Measurements from ENCODE around the gene COA8. TPM values are rescaled to one million over a fixed set of nuclear protein-coding genes. Genes with fewer than 3 reads are reported as not detected.

COA8 gene
- total and polyA plus RNA-seq, 2 of the 13 experiments (the other 11 are each of a cell fraction or from before 2014, with no cell fraction given): 10.9 to 25.1 TPM

GRCh38 chr14:103628221-103628683, 65.5 kb downstream of the COA8 start (continued):
- TF ChIP-seq CHD4 (IDR thresholded peaks at IDR 0.05; ENCODE audit: borderline replicate concordance, low read length) (no peak), HNF1A (IDR thresholded peaks at IDR 0.05; ENCODE audit: low read depth) (no peak), HNF1A (CRISPR knock-in tag; IDR thresholded peaks at IDR 0.05; ENCODE audit: borderline replicate concordance) (no peak), SOX5 (CRISPR knock-in tag; IDR thresholded peaks at IDR 0.05; ENCODE audit: borderline replicate concordance) (0 out of 2 replicates have a peak, but pooled peaks have one; percentile 12), ISX (CRISPR knock-in tag; conservative IDR thresholded peaks at IDR 0.05) (no peak; the same call in 1 of the 2 replicates), ZNF224 (CRISPR knock-in tag; IDR thresholded peaks at IDR 0.05) (no peak), ZFP36L1 (CRISPR knock-in tag; IDR thresholded peaks at IDR 0.05) (0 out of 2 replicates have a peak, but pooled peaks have one; percentile 38), ZNF430 (CRISPR knock-in tag; IDR thresholded peaks at IDR 0.05) (no peak), ZBTB38 (CRISPR knock-in tag; IDR thresholded peaks at IDR 0.05) (no peak), ZNF672 (CRISPR knock-in tag; IDR thresholded peaks at IDR 0.05) (no peak), ZBTB7A (CRISPR knock-in tag; IDR thresholded peaks at IDR 0.05) (no peak), HIVEP1 (CRISPR knock-in tag; IDR thresholded peaks at IDR 0.05) (no peak), NFIC (IDR thresholded peaks at IDR 0.05; ENCODE audit: low read length) (no peak), RFX5 (IDR thresholded peaks at IDR 0.05; ENCODE audit: low read depth, low read length) (no peak), ZFX (CRISPR knock-in tag; IDR thresholded peaks at IDR 0.05; ENCODE audit: low read depth) (peak; percentile 75; the same call in 1 of the 2 replicates), PITX1 (CRISPR knock-in tag; IDR thresholded peaks at IDR 0.05) (no peak), SETDB1 (CRISPR knock-in tag; IDR thresholded peaks at IDR 0.05; ENCODE audit: borderline replicate concordance) (no peak), CAMTA2 (CRISPR knock-in tag; IDR thresholded peaks at IDR 0.05; ENCODE audit: borderline replicate concordance) (no peak), CHCHD3 (CRISPR knock-in tag; IDR thresholded peaks at IDR 0.05) (no peak), RAD21 (CRISPR knock-in tag; IDR thresholded peaks at IDR 0.05) (no peak), KMT2B (CRISPR knock-in tag; IDR thresholded peaks at IDR 0.05) (no peak), ZNF879 (CRISPR knock-in tag; IDR thresholded peaks at IDR 0.05) (0 out of 2 replicates have a peak, but pooled peaks have one; percentile 43), POLR2A (IDR thresholded peaks at IDR 0.05; ENCODE audit: insufficient read depth in 1 of 2, low read depth in 2 of 2, low read length in 2 of 2) (peak; percentile 57 to 74)
- TF ChIP-seq, protein P1, sequence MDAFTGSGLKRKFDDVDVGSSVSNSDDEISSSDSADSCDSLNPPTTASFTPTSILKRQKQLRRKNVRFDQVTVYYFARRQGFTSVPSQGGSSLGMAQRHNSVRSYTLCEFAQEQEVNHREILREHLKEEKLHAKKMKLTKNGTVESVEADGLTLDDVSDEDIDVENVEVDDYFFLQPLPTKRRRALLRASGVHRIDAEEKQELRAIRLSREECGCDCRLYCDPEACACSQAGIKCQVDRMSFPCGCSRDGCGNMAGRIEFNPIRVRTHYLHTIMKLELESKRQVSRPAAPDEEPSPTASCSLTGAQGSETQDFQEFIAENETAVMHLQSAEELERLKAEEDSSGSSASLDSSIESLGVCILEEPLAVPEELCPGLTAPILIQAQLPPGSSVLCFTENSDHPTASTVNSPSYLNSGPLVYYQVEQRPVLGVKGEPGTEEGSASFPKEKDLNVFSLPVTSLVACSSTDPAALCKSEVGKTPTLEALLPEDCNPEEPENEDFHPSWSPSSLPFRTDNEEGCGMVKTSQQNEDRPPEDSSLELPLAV (CRISPR knock-in tag; conservative IDR thresholded peaks at IDR 0.05; ENCODE audit: low read depth): no peak
- TF ChIP-seq, protein P2, sequence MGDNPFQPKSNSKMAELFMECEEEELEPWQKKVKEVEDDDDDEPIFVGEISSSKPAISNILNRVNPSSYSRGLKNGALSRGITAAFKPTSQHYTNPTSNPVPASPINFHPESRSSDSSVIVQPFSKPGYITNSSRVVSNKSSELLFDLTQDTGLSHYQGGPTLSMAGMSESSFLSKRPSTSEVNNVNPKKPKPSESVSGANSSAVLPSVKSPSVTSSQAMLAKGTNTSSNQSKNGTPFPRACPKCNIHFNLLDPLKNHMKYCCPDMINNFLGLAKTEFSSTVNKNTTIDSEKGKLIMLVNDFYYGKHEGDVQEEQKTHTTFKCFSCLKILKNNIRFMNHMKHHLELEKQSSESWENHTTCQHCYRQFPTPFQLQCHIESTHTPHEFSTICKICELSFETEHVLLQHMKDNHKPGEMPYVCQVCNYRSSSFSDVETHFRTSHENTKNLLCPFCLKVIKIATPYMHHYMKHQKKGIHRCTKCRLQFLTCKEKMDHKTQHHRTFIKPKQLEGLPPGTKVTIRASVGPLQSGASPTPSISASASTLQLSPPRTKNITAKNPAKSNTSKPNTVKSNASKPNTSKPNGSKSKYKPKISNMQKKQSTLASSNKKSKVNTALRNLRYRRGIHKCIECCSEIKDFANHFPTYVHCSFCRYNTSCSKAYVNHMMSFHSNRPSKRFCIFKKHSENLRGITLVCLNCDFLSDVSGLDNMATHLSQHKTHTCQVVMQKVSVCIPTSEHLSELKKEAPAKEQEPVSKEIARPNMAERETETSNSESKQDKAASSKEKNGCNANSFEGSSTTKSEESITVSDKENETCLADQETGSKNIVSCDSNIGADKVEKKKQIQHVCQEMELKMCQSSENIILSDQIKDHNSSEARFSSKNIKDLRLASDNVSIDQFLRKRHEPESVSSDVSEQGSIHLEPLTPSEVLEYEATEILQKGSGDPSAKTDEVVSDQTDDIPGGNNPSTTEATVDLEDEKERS (CRISPR knock-in tag; IDR thresholded peaks at IDR 0.05): no peak

Data from HepG2 (cell line).